Keratinocyte (primary cell): ENCODE results near the gene HELB. TPM values are rescaled to one million over a fixed set of nuclear protein-coding genes. Genes with fewer than 3 reads are reported as not detected.

Experiments
- DNase-seq: peaks from one replicate; pipeline ENCODE4 v3.0.0-alpha.2; 2011; ENCODE audit warnings: low read depth, missing footprints, low spot score
- FAIRE-seq: peaks from 2 replicates; lab custom pipeline; 2011; peaks lifted over from hg19 to GRCh38; lab: Jason Lieb, UNC
- H2AFZ ChIP-seq: 2 replicates; pipeline ENCODE4 v1.6.0; 2012; ENCODE audit warnings: low read length, control low read depth, inconsistent platforms; ENCODE audit not compliant: control insufficient read depth
- H3K27ac ChIP-seq: 2 replicates; pipeline ENCODE4 v1.5.1; 2011; ENCODE audit warnings: low read length; ENCODE audit not compliant: control insufficient read depth, insufficient read depth
- H3K27me3 ChIP-seq: 3 replicates; pipeline ENCODE4 v1.6.0; 2011; ENCODE audit warnings: low read length; ENCODE audit not compliant: control insufficient read depth, insufficient read depth; ENCODE audit errors: extremely low read depth
- H3K36me3 ChIP-seq, 2 experiments: 2 replicates in 1 of 2; 3 replicates in 1 of 2; pipeline ENCODE4 v1.5.1; 2011; ENCODE audit warnings: low read length in 2 of 2, mild to moderate bottlenecking in 1 of 2; ENCODE audit not compliant: control insufficient read depth in 2 of 2, insufficient read depth in 2 of 2; ENCODE audit errors: extremely low read depth in 1 of 2
- H3K4me1 ChIP-seq: 3 replicates; pipeline ENCODE4 v1.5.1; 2011; ENCODE audit warnings: low read length; ENCODE audit not compliant: control insufficient read depth, insufficient read depth; ENCODE audit errors: extremely low read depth
- H3K4me2 ChIP-seq: 3 replicates; pipeline ENCODE4 v1.6.0; 2011; ENCODE audit warnings: low read depth, low read length; ENCODE audit not compliant: control insufficient read depth, insufficient read depth; ENCODE audit errors: extremely low read depth
- H3K4me3 ChIP-seq, 3 experiments: fragments of 200-600 bp in 1 of 3; sonication (generic) in 1 of 3; 2 replicates in 2 of 3; 3 replicates in 1 of 3; pipeline ENCODE4 v1.5.1; 2011 to 2016; ENCODE audit warnings: low read length in 3 of 3, mild to moderate bottlenecking in 3 of 3, control low read depth in 2 of 3, inconsistent platforms in 1 of 3, low read depth in 1 of 3, mixed read lengths in 1 of 3, mixed run types in 1 of 3, moderate library complexity in 1 of 3; ENCODE audit not compliant: control insufficient read depth in 2 of 3, insufficient read depth in 2 of 3; ENCODE audit errors: extremely low read depth in 1 of 3
- H3K79me2 ChIP-seq: 2 replicates; pipeline ENCODE4 v1.6.0; 2012; ENCODE audit warnings: low read length; ENCODE audit not compliant: control insufficient read depth, insufficient read depth
- H3K9ac ChIP-seq: 3 replicates; pipeline ENCODE4 v1.6.0; 2011; ENCODE audit warnings: low read length; ENCODE audit not compliant: control insufficient read depth, insufficient read depth; ENCODE audit errors: extremely low read depth
- H3K9me1 ChIP-seq: 3 replicates; pipeline ENCODE4 v1.6.0; 2011; ENCODE audit warnings: low read length; ENCODE audit not compliant: control insufficient read depth, insufficient read depth; ENCODE audit errors: extremely low read depth
- H3K9me3 ChIP-seq: 2 replicates; pipeline ENCODE4 v1.5.1; 2012; ENCODE audit warnings: low read depth, low read length; ENCODE audit not compliant: control insufficient read depth
- H4K20me1 ChIP-seq: 3 replicates; pipeline ENCODE4 v1.6.0; 2011; ENCODE audit warnings: low read length; ENCODE audit not compliant: control insufficient read depth, insufficient read depth; ENCODE audit errors: extremely low read depth
- EZH2 ChIP-seq: IDR thresholded peaks from one replicate; pipeline ENCODE4 v1.6.1; 2012; ENCODE audit warnings: inconsistent platforms, mild to moderate bottlenecking, low read length, moderate library complexity
- dilution Hi-C: fragments of 300-500 bp; cut with MboI; formaldehyde crosslinking; loops from one replicate; pipeline ENCODE4 v1.7.0; 2020; ENCODE audit warnings: low sequenced_read_pairs; ENCODE audit not compliant: extremely low pct_ligation_motif_present
- polyA plus RNA-seq, 5 experiments: library from polyadenylated mRNA; depleted of rRNA in 3 of 5; stranded (reverse) in 3 of 5; stranded (forward) in 1 of 5; unstranded in 1 of 5; fragments of >200 nt; gene quantifications; 1 replicate in 1 of 5; 2 replicates in 3 of 5; 3 replicates in 1 of 5; pipeline versions ENCODE4 v1.2.1 to v1.2.3, GENCODE V29; 2011 to 2012; ENCODE audit warnings: missing spikeins in 2 of 5, low read depth in 1 of 5, low replicate concordance in 1 of 5
- TF ChIP-seq, protein P1 (sequence below), 3 experiments: IDR thresholded peaks in 1 of 3; conservative IDR thresholded peaks in 1 of 3; optimal IDR thresholded peaks in 1 of 3; 2 replicates in 2 of 3; 3 replicates in 1 of 3; pipeline versions ENCODE3 to v1.5.1; 2011; ENCODE audit warnings: low read length in 3 of 3, mild to moderate bottlenecking in 3 of 3, moderate library complexity in 2 of 3, control low read depth in 1 of 3, inconsistent platforms in 1 of 3; ENCODE audit not compliant: insufficient read depth in 2 of 3; ENCODE audit errors: extremely low read depth in 1 of 3

Gene HELB
- polyA plus RNA-seq, 1 donor (not counting 4 experiments of a cell fraction or from before 2014, with no cell fraction given), result 1.8 TPM

DNA sequence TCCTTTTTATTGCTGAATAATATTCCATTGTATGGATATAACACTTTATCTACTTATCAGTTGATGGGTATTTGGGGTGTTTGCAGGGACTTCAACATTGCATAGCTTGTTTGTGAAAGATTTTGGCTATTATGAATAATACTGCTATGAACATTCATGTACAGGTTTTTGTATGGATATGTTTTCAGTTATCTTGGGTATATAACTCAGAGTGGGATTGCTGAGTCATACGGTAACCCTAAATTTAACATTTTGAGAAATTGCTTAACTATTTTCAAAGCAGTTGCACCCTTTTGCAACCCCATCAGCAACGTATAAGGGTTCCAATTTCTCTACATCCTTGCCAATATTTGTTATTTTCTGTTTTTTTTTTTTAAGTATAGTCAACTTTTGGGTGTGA, 27.3 kb upstream of the HELB start:
- no peaks in the 10 kb centered on the region for H4K20me1 ChIP-seq
- dilution Hi-C loops, result no loop called here

DNA sequence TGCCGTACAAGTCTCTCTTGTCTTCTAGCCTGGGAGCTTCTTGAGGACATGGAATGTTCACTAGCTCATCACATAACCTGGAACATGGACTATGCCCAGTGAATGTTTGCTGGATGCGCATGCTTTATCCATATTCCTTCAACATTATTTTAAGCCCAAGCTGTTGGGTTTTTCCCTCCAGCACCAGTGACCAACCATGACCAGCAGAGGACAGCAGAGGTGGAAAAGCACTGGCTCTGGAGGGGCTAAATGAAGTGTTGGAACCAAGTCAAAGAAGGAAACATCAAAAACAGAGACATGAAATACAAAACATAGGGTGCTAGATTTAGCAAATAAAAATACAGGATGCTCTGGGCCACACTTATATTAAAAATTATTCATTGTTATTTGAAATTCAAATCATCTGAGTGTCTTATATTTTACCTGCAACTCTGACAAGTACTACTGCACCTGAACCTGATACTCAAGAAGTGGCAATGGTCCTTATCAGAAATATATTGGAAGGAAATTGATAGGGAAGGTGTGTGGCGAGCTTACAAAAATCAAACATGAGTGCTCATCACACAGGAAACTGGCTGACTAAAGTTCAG, 23.1 kb upstream of the HELB start:
- Histone ChIP-seq H3K4me3 (no peak overlapping the region), H3K9me1 (no peaks in the 10 kb centered on the region), H3K9me3 (no peaks in the 10 kb centered on the region), H3K36me3 (no peaks in the 10 kb centered on the region), H3K4me1 (no peaks in the 10 kb centered on the region), H3K9ac (no peak overlapping the region), H3K79me2 (no peaks in the 10 kb centered on the region), H3K27me3 (no peaks in the 10 kb centered on the region), H2AFZ (no peak overlapping the region), H3K4me2 (no peak overlapping the region), H4K20me1 (no peaks in the 10 kb centered on the region), H3K27ac (no peak overlapping the region)
- TF ChIP-seq, protein P1, sequence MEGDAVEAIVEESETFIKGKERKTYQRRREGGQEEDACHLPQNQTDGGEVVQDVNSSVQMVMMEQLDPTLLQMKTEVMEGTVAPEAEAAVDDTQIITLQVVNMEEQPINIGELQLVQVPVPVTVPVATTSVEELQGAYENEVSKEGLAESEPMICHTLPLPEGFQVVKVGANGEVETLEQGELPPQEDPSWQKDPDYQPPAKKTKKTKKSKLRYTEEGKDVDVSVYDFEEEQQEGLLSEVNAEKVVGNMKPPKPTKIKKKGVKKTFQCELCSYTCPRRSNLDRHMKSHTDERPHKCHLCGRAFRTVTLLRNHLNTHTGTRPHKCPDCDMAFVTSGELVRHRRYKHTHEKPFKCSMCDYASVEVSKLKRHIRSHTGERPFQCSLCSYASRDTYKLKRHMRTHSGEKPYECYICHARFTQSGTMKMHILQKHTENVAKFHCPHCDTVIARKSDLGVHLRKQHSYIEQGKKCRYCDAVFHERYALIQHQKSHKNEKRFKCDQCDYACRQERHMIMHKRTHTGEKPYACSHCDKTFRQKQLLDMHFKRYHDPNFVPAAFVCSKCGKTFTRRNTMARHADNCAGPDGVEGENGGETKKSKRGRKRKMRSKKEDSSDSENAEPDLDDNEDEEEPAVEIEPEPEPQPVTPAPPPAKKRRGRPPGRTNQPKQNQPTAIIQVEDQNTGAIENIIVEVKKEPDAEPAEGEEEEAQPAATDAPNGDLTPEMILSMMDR (optimal IDR thresholded peaks at IDR 0.05 in 1 of 3, IDR thresholded peaks at IDR 0.05 in 1 of 3, conservative IDR thresholded peaks at IDR 0.05 in 1 of 3; ENCODE audit: extremely low read depth in 1 of 3, insufficient read depth in 2 of 3, low read length in 3 of 3), result peak; percentile 64 to 82 (median 65)
- no peak for TF ChIP-seq EZH2
- dilution Hi-C loops, result no loop called here
- FAIRE-seq (no peak), DNase-seq (no peak)

More for the DNA sequence above, 27.3 kb upstream of the HELB start:
- no peaks in the 10 kb centered on the region for H3K27me3 ChIP-seq
- no peak overlapping the region for H3K4me2 ChIP-seq
- no peak overlapping the region for H3K27ac ChIP-seq
- no peaks in the 10 kb centered on the region for H3K4me1 ChIP-seq
- no peaks in the 10 kb centered on the region for H3K79me2 ChIP-seq
- H2AFZ ChIP-seq, result no peak overlapping the region
- no peaks in the 10 kb centered on the region for H3K36me3 ChIP-seq
- no peaks in the 10 kb centered on the region for H3K9me1 ChIP-seq
- H3K4me3 ChIP-seq, result no peak overlapping the region
- no peak overlapping the region for H3K9ac ChIP-seq
- TF ChIP-seq EZH2, result no peak
- TF ChIP-seq, protein P1 (optimal IDR thresholded peaks at IDR 0.05 in 1 of 3, IDR thresholded peaks at IDR 0.05 in 1 of 3, conservative IDR thresholded peaks at IDR 0.05 in 1 of 3; ENCODE audit: extremely low read depth in 1 of 3, insufficient read depth in 2 of 3, low read length in 3 of 3), result no peak
- DNase-seq (no peak), FAIRE-seq (no peak)
- no peaks in the 10 kb centered on the region for H3K9me3 ChIP-seq
